A549 (cell line): ENCODE data around the gene RNF220. TPM values are rescaled to one million over a fixed set of nuclear protein-coding genes. Genes with fewer than 3 reads are reported as not detected.

ENCODE experiments used
- ATAC-seq, 2 experiments: fragments of 200-7000 bp in 1 of 2; fragments of >200 bp in 1 of 2; cut with Nextera tagmentation in 1 of 2; cut with Tn5 transposase in 1 of 2; 3 replicates each; pipeline versions ENCODE4 v1.8.0 to v1.9.1; 2018 to 2020; ENCODE audit warnings: mild to moderate bottlenecking in 1 of 2, moderate library complexity in 1 of 2
- CTCF ChIA-PET: fragments of 300-600 bp; sonication (Branson Sonifier 250); formaldehyde crosslinking; extraction: SDS; loops from one replicate; lab custom pipeline; 2021; ENCODE audit warnings: antibody characterized with exemption, inconsistent platforms; lab: Yijun Ruan, JAX
- POLR2A ChIA-PET: fragments of 350-600 bp; formaldehyde crosslinking; extraction: SDS; loops from one replicate; lab custom pipeline; 2021; ENCODE audit warnings: antibody characterized with exemption, inconsistent platforms; lab: Yijun Ruan, JAX
- DNase-seq, 2 experiments: peaks; one replicate each; pipeline versions ENCODE4 v3.0.0 to v3.0.0-alpha.2; 2011 to 2016; ENCODE audit warnings: low read depth in 1 of 2, low spot score in 1 of 2
- FAIRE-seq: peaks from 2 replicates; lab custom pipeline; 2011; peaks lifted over from hg19 to GRCh38; lab: Jason Lieb, UNC
- H3K27ac ChIP-seq, 2 experiments: fragments of >200 bp; sonication (Bioruptor Twin); formaldehyde crosslinking; 3 replicates each; pipeline ENCODE4 v1.5.1; 2016 to 2017
- H3K4me1 ChIP-seq: fragments of >200 bp; sonication (Bioruptor Twin); formaldehyde crosslinking; 3 replicates; pipeline ENCODE4 v1.6.1; 2016
- H3K4me2 ChIP-seq: fragments of >200 bp; sonication (Bioruptor Twin); formaldehyde crosslinking; 3 replicates; pipeline ENCODE4 v1.6.1; 2016
- H3K4me3 ChIP-seq: fragments of >200 bp; sonication (Bioruptor Twin); formaldehyde crosslinking; 3 replicates; pipeline ENCODE4 v1.5.1; 2016
- H3K9me3 ChIP-seq: fragments of >200 bp; sonication (Bioruptor Twin); formaldehyde crosslinking; 3 replicates; pipeline ENCODE4 v1.6.1; 2016
- BHLHE40 ChIP-seq: IDR thresholded peaks from 2 replicates; pipeline ENCODE4 v1.6.1; 2012; ENCODE audit warnings: low read depth, low read length, inconsistent platforms
- CEBPB ChIP-seq, 2 experiments: fragments of >200 bp in 1 of 2; sonication (Bioruptor Twin) in 1 of 2; formaldehyde crosslinking in 1 of 2; IDR thresholded peaks; 2 replicates each; pipeline ENCODE4 v1.6.1; 2012 to 2016
- CHD2 ChIP-seq: fragments of 150-350 bp; IDR thresholded peaks from 2 replicates; pipeline ENCODE4 v1.6.1; 2014; ENCODE audit warnings: low read length; ENCODE audit not compliant: partially characterized antibody
- EHF ChIP-seq: fragments of 250-450 bp; sonication (Bioruptor Pico); IDR thresholded peaks from 2 replicates; pipeline ENCODE4 v1.5.0; 2020; ENCODE audit warnings: mild to moderate bottlenecking
- FOSB ChIP-seq: fragments of 250-450 bp; sonication (Bioruptor Pico); IDR thresholded peaks from 2 replicates; pipeline ENCODE4 v1.5.0; 2020; ENCODE audit warnings: mild to moderate bottlenecking, moderate library complexity
- HEYL ChIP-seq: fragments of 250-450 bp; sonication (Bioruptor Pico); IDR thresholded peaks from 2 replicates; pipeline ENCODE4 v1.8.0; 2021; ENCODE audit warnings: mild to moderate bottlenecking, moderate library complexity
- HOXA7 ChIP-seq: fragments of 250-450 bp; sonication (Bioruptor Pico); IDR thresholded peaks from 2 replicates; pipeline ENCODE4 v1.5.0; 2020; ENCODE audit warnings: mild to moderate bottlenecking, moderate library complexity
- HOXB5 ChIP-seq: fragments of 250-450 bp; sonication (Bioruptor Pico); IDR thresholded peaks from 2 replicates; pipeline ENCODE4 v1.5.0; 2020; ENCODE audit warnings: mild to moderate bottlenecking, moderate library complexity
- KDM1A ChIP-seq: fragments of 200-600 bp; sonication (generic); IDR thresholded peaks from 2 replicates; pipeline ENCODE4 v1.6.1; 2016; ENCODE audit warnings: low read depth, mild to moderate bottlenecking
- KDM5A ChIP-seq: fragments of 200-600 bp; sonication (generic); IDR thresholded peaks from 2 replicates; pipeline ENCODE4 v1.6.1; 2016; ENCODE audit warnings: antibody characterized with exemption, mild to moderate bottlenecking
- NFE2L2 ChIP-seq: fragments of 150-350 bp; conservative IDR thresholded peaks from 2 replicates; pipeline ENCODE4 v1.6.1; 2014; ENCODE audit warnings: low read length
- NR3C1 ChIP-seq: fragments of >200 bp; sonication (Bioruptor Twin); formaldehyde crosslinking; IDR thresholded peaks from 3 replicates; pipeline ENCODE4 v1.6.1; 2017
- SMC3 ChIP-seq: fragments of >200 bp; sonication (Bioruptor Twin); formaldehyde crosslinking; IDR thresholded peaks from 3 replicates; pipeline ENCODE4 v1.6.1; 2018; ENCODE audit warnings: inconsistent platforms
- ZC3H11A ChIP-seq: fragments of 450-650 bp; IDR thresholded peaks from 2 replicates; pipeline ENCODE4 v1.6.1; 2014; ENCODE audit warnings: antibody characterized with exemption, mild to moderate bottlenecking
- ZSCAN20 ChIP-seq: fragments of 250-450 bp; sonication (Bioruptor Pico); IDR thresholded peaks from 2 replicates; pipeline ENCODE4 v1.8.0; 2022; ENCODE audit warnings: mild to moderate bottlenecking, moderate library complexity
- WGBS: methylation state at CpG from one replicate; pipeline ENCODE4 v1.1.6; 2017; ENCODE audit errors: missing lambda C conversion rate; 5-methylcytosine and 5-hydroxymethylcytosine counted together
- polyA plus RNA-seq, 4 experiments: library from polyadenylated mRNA; depleted of rRNA in 3 of 4; stranded (reverse); fragments of >200 nt; fragmentation: RNase III in 1 of 4; extraction: RNeasy Plus Mini Kit Qiagen cat#74134 plus additional on column Dnase treatment in 1 of 4; gene quantifications; 2 replicates in 3 of 4; 3 replicates in 1 of 4; pipeline ENCODE4 v1.2.3, GENCODE V29; 2011 to 2017
- TF ChIP-seq, protein P1 (sequence below): fragments of 250-450 bp; sonication (Bioruptor Pico); IDR thresholded peaks from 2 replicates; pipeline ENCODE4 v1.5.0; 2021; ENCODE audit warnings: mild to moderate bottlenecking, moderate library complexity, borderline replicate concordance
- TF ChIP-seq, protein P2 (sequence below): fragments of 200-600 bp; sonication (generic); IDR thresholded peaks from 2 replicates; pipeline ENCODE4 v1.6.1; 2016; ENCODE audit warnings: antibody characterized with exemption, mild to moderate bottlenecking, moderate library complexity
- TF ChIP-seq, protein P3 (sequence below): fragments of 450-650 bp; IDR thresholded peaks from 2 replicates; pipeline ENCODE4 v1.6.1; 2014; ENCODE audit warnings: antibody characterized with exemption
- TF ChIP-seq, protein P4 (sequence below): fragments of >200 bp; sonication (Bioruptor Twin); formaldehyde crosslinking; IDR thresholded peaks from 3 replicates; pipeline ENCODE4 v1.5.1; 2016
- TF ChIP-seq, protein P5 (sequence below): fragments of >200 bp; sonication (Bioruptor Twin); formaldehyde crosslinking; IDR thresholded peaks from 2 replicates; pipeline ENCODE4 v1.6.1; 2016
- TF ChIP-seq, protein P6 (sequence below): fragments of >200 bp; sonication (Bioruptor Twin); formaldehyde crosslinking; IDR thresholded peaks from 3 replicates; pipeline ENCODE4 v1.6.1; 2016

The RNF220 gene
- polyA plus RNA-seq, 2 of the 4 experiments (the other 2 are of a cell fraction), result 53.4 to 54.5 TPM

DNA sequence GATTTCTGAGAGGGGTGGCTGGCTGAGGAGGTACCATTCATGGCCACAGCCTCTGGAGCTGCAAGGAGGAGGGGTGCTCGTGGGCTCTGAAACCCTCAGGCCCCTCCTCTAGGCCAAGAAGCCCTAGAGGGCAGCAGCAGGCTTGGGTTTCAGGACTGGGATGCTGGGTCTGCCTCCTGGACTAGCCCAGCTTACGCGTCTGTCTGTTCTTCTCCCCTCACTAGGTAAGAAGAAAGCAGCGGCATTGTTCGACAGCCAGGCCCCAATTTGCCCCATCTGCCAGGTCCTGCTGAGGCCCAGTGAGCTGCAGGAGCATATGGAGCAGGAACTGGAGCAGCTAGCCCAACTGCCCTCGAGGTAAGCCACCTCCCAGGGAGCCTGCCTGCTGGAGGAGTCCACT lies 208.9 kb downstream of the RNF220 start:
- Histone ChIP-seq H3K27ac (no peak overlapping the region), H3K9me3 (no peaks in the 10 kb centered on the region), H3K4me3 (no peak overlapping the region), H3K4me2 (no peak overlapping the region), H3K4me1 (no peaks in the 10 kb centered on the region)
- DNase-seq (no peak), FAIRE-seq (no peak), ATAC-seq (no peak)
- 88% methylated on average over 3 of the region's 6 CpGs for WGBS
- CTCF ChIA-PET, result no interaction called here
- TF ChIP-seq, protein P1, sequence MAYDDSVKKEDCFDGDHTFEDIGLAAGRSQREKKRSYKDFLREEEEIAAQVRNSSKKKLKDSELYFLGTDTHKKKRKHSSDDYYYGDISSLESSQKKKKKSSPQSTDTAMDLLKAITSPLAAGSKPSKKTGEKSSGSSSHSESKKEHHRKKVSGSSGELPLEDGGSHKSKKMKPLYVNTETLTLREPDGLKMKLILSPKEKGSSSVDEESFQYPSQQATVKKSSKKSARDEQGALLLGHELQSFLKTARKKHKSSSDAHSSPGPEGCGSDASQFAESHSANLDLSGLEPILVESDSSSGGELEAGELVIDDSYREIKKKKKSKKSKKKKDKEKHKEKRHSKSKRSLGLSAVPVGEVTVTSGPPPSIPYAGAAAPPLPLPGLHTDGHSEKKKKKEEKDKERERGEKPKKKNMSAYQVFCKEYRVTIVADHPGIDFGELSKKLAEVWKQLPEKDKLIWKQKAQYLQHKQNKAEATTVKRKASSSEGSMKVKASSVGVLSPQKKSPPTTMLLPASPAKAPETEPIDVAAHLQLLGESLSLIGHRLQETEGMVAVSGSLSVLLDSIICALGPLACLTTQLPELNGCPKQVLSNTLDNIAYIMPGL (CRISPR knock-in tag), result no peak
- TF ChIP-seq KDM5A (no peak), CHD2 (no peak), ZSCAN20 (CRISPR knock-in tag) (no peak), BHLHE40 (no peak), ZC3H11A (no peak), HOXB5 (no peak), NR3C1 (no peak)
- TF ChIP-seq, protein P2, sequence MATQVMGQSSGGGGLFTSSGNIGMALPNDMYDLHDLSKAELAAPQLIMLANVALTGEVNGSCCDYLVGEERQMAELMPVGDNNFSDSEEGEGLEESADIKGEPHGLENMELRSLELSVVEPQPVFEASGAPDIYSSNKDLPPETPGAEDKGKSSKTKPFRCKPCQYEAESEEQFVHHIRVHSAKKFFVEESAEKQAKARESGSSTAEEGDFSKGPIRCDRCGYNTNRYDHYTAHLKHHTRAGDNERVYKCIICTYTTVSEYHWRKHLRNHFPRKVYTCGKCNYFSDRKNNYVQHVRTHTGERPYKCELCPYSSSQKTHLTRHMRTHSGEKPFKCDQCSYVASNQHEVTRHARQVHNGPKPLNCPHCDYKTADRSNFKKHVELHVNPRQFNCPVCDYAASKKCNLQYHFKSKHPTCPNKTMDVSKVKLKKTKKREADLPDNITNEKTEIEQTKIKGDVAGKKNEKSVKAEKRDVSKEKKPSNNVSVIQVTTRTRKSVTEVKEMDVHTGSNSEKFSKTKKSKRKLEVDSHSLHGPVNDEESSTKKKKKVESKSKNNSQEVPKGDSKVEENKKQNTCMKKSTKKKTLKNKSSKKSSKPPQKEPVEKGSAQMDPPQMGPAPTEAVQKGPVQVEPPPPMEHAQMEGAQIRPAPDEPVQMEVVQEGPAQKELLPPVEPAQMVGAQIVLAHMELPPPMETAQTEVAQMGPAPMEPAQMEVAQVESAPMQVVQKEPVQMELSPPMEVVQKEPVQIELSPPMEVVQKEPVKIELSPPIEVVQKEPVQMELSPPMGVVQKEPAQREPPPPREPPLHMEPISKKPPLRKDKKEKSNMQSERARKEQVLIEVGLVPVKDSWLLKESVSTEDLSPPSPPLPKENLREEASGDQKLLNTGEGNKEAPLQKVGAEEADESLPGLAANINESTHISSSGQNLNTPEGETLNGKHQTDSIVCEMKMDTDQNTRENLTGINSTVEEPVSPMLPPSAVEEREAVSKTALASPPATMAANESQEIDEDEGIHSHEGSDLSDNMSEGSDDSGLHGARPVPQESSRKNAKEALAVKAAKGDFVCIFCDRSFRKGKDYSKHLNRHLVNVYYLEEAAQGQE, result no peak
- TF ChIP-seq, protein P3, sequence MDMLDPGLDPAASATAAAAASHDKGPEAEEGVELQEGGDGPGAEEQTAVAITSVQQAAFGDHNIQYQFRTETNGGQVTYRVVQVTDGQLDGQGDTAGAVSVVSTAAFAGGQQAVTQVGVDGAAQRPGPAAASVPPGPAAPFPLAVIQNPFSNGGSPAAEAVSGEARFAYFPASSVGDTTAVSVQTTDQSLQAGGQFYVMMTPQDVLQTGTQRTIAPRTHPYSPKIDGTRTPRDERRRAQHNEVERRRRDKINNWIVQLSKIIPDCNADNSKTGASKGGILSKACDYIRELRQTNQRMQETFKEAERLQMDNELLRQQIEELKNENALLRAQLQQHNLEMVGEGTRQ, result no peak
- POLR2A ChIA-PET, result no interaction called here

DNA sequence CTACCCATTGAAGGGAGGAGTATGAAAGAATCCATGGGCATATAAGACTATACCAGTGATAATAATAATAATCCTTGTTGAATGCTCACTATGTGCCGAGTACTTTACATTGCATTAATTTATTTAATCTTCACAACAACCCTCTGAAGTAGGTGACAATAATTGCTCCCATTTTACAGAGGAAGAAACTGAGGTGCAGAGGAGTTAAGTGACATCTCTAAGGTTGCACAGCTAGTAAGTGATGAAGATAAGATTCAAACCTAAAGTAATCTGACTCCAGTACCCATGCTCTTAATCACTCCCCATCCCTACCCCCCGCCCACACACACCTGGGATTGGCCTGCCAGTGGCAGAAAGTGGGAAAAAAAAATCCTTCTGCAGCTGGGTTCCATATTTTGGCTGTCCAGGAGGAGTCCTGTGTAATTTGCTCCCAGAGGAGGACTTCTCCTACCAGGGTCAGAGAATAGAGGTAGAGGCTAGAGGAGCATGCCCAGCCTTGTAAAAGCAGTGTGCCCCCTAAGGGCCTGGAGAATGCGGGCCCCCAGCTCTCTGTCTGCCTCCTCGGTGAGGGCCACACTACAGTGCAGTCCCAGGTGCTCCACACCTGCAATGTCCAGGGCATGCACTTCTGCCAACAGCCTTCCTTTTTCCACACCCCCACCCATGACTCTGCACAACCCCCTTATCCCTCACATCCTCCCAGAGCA lies 211.4 kb downstream of the RNF220 start:
- POLR2A ChIA-PET, result no interaction called here
- ATAC-seq (no peak), DNase-seq (no peak)
- TF ChIP-seq, protein P4, sequence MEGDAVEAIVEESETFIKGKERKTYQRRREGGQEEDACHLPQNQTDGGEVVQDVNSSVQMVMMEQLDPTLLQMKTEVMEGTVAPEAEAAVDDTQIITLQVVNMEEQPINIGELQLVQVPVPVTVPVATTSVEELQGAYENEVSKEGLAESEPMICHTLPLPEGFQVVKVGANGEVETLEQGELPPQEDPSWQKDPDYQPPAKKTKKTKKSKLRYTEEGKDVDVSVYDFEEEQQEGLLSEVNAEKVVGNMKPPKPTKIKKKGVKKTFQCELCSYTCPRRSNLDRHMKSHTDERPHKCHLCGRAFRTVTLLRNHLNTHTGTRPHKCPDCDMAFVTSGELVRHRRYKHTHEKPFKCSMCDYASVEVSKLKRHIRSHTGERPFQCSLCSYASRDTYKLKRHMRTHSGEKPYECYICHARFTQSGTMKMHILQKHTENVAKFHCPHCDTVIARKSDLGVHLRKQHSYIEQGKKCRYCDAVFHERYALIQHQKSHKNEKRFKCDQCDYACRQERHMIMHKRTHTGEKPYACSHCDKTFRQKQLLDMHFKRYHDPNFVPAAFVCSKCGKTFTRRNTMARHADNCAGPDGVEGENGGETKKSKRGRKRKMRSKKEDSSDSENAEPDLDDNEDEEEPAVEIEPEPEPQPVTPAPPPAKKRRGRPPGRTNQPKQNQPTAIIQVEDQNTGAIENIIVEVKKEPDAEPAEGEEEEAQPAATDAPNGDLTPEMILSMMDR, result no peak
- TF ChIP-seq HOXA7 (CRISPR knock-in tag) (no peak), NFE2L2 (no peak), ZSCAN20 (CRISPR knock-in tag) (no peak), HOXB5 (no peak), CEBPB (IDR thresholded peaks at IDR 0.05) (no peak), SMC3 (no peak), EHF (CRISPR knock-in tag) (no peak), FOSB (no peak), KDM1A (no peak), HEYL (CRISPR knock-in tag) (no peak)
- TF ChIP-seq, protein P5, sequence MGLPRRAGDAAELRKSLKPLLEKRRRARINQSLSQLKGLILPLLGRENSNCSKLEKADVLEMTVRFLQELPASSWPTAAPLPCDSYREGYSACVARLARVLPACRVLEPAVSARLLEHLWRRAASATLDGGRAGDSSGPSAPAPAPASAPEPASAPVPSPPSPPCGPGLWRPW, result no peak
- TF ChIP-seq, protein P6, sequence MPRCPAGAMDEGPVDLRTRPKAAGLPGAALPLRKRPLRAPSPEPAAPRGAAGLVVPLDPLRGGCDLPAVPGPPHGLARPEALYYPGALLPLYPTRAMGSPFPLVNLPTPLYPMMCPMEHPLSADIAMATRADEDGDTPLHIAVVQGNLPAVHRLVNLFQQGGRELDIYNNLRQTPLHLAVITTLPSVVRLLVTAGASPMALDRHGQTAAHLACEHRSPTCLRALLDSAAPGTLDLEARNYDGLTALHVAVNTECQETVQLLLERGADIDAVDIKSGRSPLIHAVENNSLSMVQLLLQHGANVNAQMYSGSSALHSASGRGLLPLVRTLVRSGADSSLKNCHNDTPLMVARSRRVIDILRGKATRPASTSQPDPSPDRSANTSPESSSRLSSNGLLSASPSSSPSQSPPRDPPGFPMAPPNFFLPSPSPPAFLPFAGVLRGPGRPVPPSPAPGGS, result no peak
- TF ChIP-seq, protein P2, result no peak
- TF ChIP-seq, all 56 proteins: peak for 0
- CTCF ChIA-PET, result interaction anchor here (1.2 kb wide), 1 partner anchor 21 kb away, joined by 5 read pairs; no protein-coding TSS in a partner anchor
- H3K9me3 ChIP-seq, result no peaks in the 10 kb centered on the region
- H3K27ac ChIP-seq, result no peak overlapping the region
- no peak overlapping the region for H3K4me3 ChIP-seq
- WGBS, result 74% methylated on average over 3 of the region's 4 CpGs
- no peak overlapping the region for H3K4me2 ChIP-seq
- no peaks in the 10 kb centered on the region for H3K4me1 ChIP-seq
- no peak for FAIRE-seq
